Kidney (tissue), 14 donors: ENCODE results near the gene SSNA1. TPM values are rescaled to one million over a fixed set of nuclear protein-coding genes. Genes with fewer than 3 reads are reported as not detected.

Source experiments
- DNase-seq, 5 donors: peaks; one replicate each; pipeline ENCODE4 v3.0.0-alpha.2; 2013 to 2020
- FAIRE-seq: peaks from 2 replicates; lab custom pipeline; 2012; peaks lifted over from hg19 to GRCh38; lab: Jason Lieb, UNC
- H3K27ac ChIP-seq, 2 donors: one replicate each; pipeline ENCODE4 v1.7.0; 2013; ENCODE audit warnings: low read depth in 2 of 2, low read length in 2 of 2, inconsistent platforms in 1 of 2
- H3K27me3 ChIP-seq: one replicate; pipeline ENCODE4 v1.7.1; 2013; ENCODE audit warnings: low read length, inconsistent platforms; ENCODE audit not compliant: control insufficient read depth, insufficient read depth
- H3K36me3 ChIP-seq, 3 donors: one replicate each; pipeline versions ENCODE4 v1.7.0 to v1.7.1; 2013; ENCODE audit warnings: low read length in 3 of 3, control low read depth in 1 of 3, inconsistent platforms in 1 of 3; ENCODE audit not compliant: insufficient read depth in 3 of 3, control insufficient read depth in 2 of 3
- H3K4me1 ChIP-seq, 3 donors: one replicate each; pipeline versions ENCODE4 v1.7.0 to v1.7.1; 2013; ENCODE audit warnings: low read length in 3 of 3, inconsistent platforms in 1 of 3, low read depth in 1 of 3; ENCODE audit not compliant: control insufficient read depth in 2 of 3, insufficient read depth in 2 of 3
- H3K4me3 ChIP-seq, 3 donors: one replicate each; pipeline versions ENCODE4 v1.7.0 to v1.8.1; 2013; ENCODE audit warnings: low read length in 3 of 3, control low read depth in 1 of 3, inconsistent platforms in 1 of 3
- H3K9ac ChIP-seq, 3 donors: one replicate each; pipeline versions ENCODE4 v1.7.0 to v1.7.1; 2013; ENCODE audit warnings: low read length in 3 of 3, control low read depth in 1 of 3, inconsistent platforms in 1 of 3
- H3K9me3 ChIP-seq, 3 donors: one replicate each; pipeline versions ENCODE4 v1.7.0 to v1.7.1; 2013; ENCODE audit warnings: low read length in 3 of 3, control low read depth in 1 of 3, inconsistent platforms in 1 of 3; ENCODE audit not compliant: control insufficient read depth in 2 of 3, insufficient read depth in 1 of 3
- CTCF ChIP-seq: IDR thresholded peaks from 3 replicates; pipeline ENCODE4 v1.5.1; 2012; ENCODE audit warnings: mild to moderate bottlenecking, moderate library complexity, borderline replicate concordance; ENCODE audit not compliant: insufficient read depth; ENCODE audit errors: extremely low read depth
- intact Hi-C: fragments of 100-400 bp; cut with DNase I; formaldehyde crosslinking; loops from one replicate; pipeline ENCODE4 v1.11.1; 2022
- polyA plus RNA-seq: library from polyadenylated mRNA; stranded (reverse); fragments of 350-450 nt; fragmentation: Illumina TruSeq; extraction: RNeasy Lipid Tissue Mini Kit (QIAGEN cat#74804); gene quantifications from one replicate; pipeline ENCODE4 v1.2.3, GENCODE V29; 2014; ENCODE audit warnings: low read depth, low replicate concordance; ENCODE audit not compliant: insufficient read depth
- total RNA-seq: library from RNA; stranded (reverse); fragmentation: NEBNext Ultra II Directional; extraction: Animal tissue kit (Norgen Biotek cat#: 25700); gene quantifications from one replicate; pipeline ENCODE4 v1.2.1, GENCODE V29; 2021
- donor health status: control.
- donor health status: control.
- donor health status: control.
- donor health status: control.
- donor health status: control.
- donor health status: DM: yes; HTN: yes; CAD: no.
- donor health status: Normal renal cell carcinoma (clear cell type).

Gene SSNA1
- total and polyA plus RNA-seq, 2 donors from 2014 or later = 52.5 to 131 TPM

- Histone ChIP-seq H3K9me3 (no peaks in the 10 kb centered on the region), H3K27ac (no peak overlapping the region), H3K4me3 (no peak overlapping the region), H3K4me1 (peaks cover 0 to 6% (median 0%) of the 10 kb centered on the region in 3 donors), H3K27me3 (peaks cover 36% of the 10 kb centered on the region), H3K9ac (no peak overlapping the region), H3K36me3 (no peaks in the 10 kb centered on the region)
- no peak for DNase-seq
- no peak for TF ChIP-seq CTCF
- FAIRE-seq = no peak
- intact Hi-C loops = no loop called here
Measured at GRCh38 chr9:137160054-137160425, 28.4 kb upstream of the SSNA1 start.

- H3K9ac ChIP-seq = no peak overlapping the region
- no peak for DNase-seq
- H3K4me1 ChIP-seq = peaks cover 0 to 6% (median 0%) of the 10 kb centered on the region in 3 donors
- no peaks in the 10 kb centered on the region for H3K36me3 ChIP-seq
- TF ChIP-seq CTCF = no peak
- H3K27ac ChIP-seq = no peak overlapping the region
- intact Hi-C loops = no loop called here
- FAIRE-seq = no peak
- H3K9me3 ChIP-seq = no peaks in the 10 kb centered on the region
- H3K27me3 ChIP-seq = peaks cover 38% of the 10 kb centered on the region
- no peak overlapping the region for H3K4me3 ChIP-seq
Measured at GRCh38 chr9:137160716-137161557, 27.5 kb upstream of the SSNA1 start.

- FAIRE-seq (no peak), DNase-seq (no peak)
- no peak for TF ChIP-seq CTCF
- Histone ChIP-seq H3K9me3 (no peaks in the 10 kb centered on the region), H3K9ac (no peak overlapping the region), H3K27me3 (peaks cover 46% of the 10 kb centered on the region), H3K4me1 (peaks cover 0 to 6% (median 0%) of the 10 kb centered on the region in 3 donors), H3K27ac (no peak overlapping the region), H3K36me3 (no peaks in the 10 kb centered on the region), H3K4me3 (no peak overlapping the region)
- intact Hi-C loops = no loop called here
Measured at GRCh38 chr9:137161558-137162486, 26.7 kb upstream of the SSNA1 start.
